Skeletal muscle tissue (tissue), 4 donors: ENCODE data around the gene PRPF39. TPM values are rescaled to one million over a fixed set of nuclear protein-coding genes. Genes with fewer than 3 reads are reported as not detected.
A peak's percentile ranks its signal among the peaks of the same experiment; 100 is the strongest.

Experiments
- H3K27ac ChIP-seq: one replicate; pipeline ENCODE4 v1.7.0; 2013; ENCODE audit warnings: mild to moderate bottlenecking, low read depth, low read length, inconsistent platforms
- H3K27me3 ChIP-seq, 3 donors: one replicate each; pipeline ENCODE4 v1.7.0; 2013; ENCODE audit warnings: low read length in 3 of 3; ENCODE audit not compliant: control insufficient read depth in 3 of 3, insufficient read depth in 3 of 3
- H3K36me3 ChIP-seq, 3 donors: one replicate each; pipeline ENCODE4 v1.7.0; 2013; ENCODE audit warnings: low read length in 3 of 3; ENCODE audit not compliant: control insufficient read depth in 3 of 3, insufficient read depth in 3 of 3
- H3K4me1 ChIP-seq, 3 donors: one replicate each; pipeline ENCODE4 v1.7.0; 2013; ENCODE audit warnings: low read length in 3 of 3, mild to moderate bottlenecking in 3 of 3; ENCODE audit not compliant: control insufficient read depth in 3 of 3, insufficient read depth in 3 of 3
- H3K4me3 ChIP-seq, 3 donors: one replicate each; pipeline ENCODE4 v1.7.0; 2013; ENCODE audit warnings: low read length in 3 of 3
- H3K9ac ChIP-seq, 3 donors: one replicate each; pipeline ENCODE4 v1.7.0; 2013; ENCODE audit warnings: low read length in 3 of 3, mild to moderate bottlenecking in 3 of 3, moderate library complexity in 2 of 3, low read depth in 1 of 3
- H3K9me3 ChIP-seq, 3 donors: one replicate each; pipeline ENCODE4 v1.7.0; 2013; ENCODE audit warnings: low read length in 3 of 3; ENCODE audit not compliant: control insufficient read depth in 3 of 3
- total RNA-seq: library from RNA; depleted of rRNA; stranded (reverse); fragments of >200 nt; gene quantifications from one replicate; pipeline ENCODE4 v1.2.3, GENCODE V29; 2014
- donor health status: Osteomylitis.

The PRPF39 gene
- total RNA-seq, 1 donor from 2014 or later: 33.9 TPM

DNA sequence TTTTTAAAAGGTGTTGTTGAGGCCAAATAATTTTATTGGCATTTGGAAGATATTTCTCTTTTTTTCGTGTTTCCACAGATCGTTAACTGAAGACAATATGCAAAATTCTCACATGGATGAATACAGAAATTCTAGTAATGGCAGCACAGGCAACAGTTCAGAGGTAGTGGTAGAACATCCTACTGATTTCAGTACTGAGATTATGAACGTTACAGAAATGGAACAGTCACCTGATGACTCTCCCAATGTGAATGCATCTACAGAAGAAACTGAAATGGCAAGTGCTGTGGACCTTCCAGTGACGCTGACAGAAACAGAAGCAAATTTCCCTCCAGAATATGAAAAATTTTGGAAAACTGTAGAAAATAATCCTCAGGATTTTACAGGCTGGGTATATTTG, 11.2 kb downstream of the PRPF39 start:
- H3K36me3 ChIP-seq: peaks cover 9 to 27% (median 23%) of the 10 kb centered on the region in 3 donors

DNA sequence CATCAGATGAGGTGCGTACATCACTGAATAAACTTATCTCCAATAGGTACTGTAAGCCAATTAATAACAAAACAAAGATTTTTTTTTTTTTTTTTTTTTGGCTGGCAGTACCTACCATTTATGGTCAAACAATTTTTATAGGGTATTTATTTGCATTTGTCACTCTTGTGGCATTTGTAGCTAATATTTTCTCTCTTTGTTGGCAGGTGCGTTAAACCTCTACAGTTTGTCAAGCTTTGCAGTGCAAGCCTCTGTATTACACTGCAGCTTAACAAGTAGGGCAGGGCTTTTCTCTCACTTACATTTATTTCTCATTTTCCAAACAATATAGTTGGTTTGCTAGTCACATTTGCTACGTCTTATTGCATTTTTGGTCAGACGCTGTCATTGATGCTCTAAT, 12.3 kb downstream of the PRPF39 start:
- peaks cover 9 to 34% (median 27%) of the 10 kb centered on the region in 3 donors for H3K36me3 ChIP-seq
- H3K4me3 ChIP-seq: no peak overlapping the region
- no peaks in the 10 kb centered on the region for H3K4me1 ChIP-seq
- no peaks in the 10 kb centered on the region for H3K9me3 ChIP-seq
- no peaks in the 10 kb centered on the region for H3K27me3 ChIP-seq
- no peak overlapping the region for H3K9ac ChIP-seq
- no peak overlapping the region for H3K27ac ChIP-seq

More for the DNA sequence above, 11.2 kb downstream of the PRPF39 start:
- Histone ChIP-seq H3K27me3 (no peaks in the 10 kb centered on the region), H3K4me3 (no peak overlapping the region), H3K27ac (no peak overlapping the region), H3K4me1 (peaks cover 0 to 3% (median 0%) of the 10 kb centered on the region in 3 donors), H3K9me3 (no peaks in the 10 kb centered on the region), H3K9ac (no peak overlapping the region)

DNA sequence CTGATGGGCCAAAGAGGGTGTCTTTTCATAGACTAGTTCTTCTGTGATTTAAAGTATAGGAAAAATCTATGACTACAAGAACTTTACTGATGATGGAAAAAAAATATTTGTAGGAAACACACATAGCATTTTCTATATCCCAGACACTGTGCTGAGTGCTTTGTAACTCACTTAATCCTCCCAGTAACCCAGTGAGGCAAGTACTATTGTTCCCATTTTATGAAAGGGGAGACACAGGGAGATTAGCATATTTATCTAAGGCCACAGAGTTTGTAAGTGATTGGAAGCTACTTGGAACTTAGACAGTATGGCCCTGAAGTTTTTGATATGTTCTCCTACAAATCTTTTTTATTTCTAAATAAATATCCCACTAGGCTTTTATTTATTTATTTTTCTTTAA, 19.9 kb downstream of the PRPF39 start:
- no peaks in the 10 kb centered on the region for H3K27me3 ChIP-seq
- H3K4me3 ChIP-seq: no peak overlapping the region
- H3K9ac ChIP-seq: no peak overlapping the region
- no peaks in the 10 kb centered on the region for H3K4me1 ChIP-seq
- H3K27ac ChIP-seq: no peak overlapping the region
- H3K9me3 ChIP-seq: no peaks in the 10 kb centered on the region
- H3K36me3 ChIP-seq: peaks cover 3 to 41% (median 27%) of the 10 kb centered on the region in 3 donors

DNA sequence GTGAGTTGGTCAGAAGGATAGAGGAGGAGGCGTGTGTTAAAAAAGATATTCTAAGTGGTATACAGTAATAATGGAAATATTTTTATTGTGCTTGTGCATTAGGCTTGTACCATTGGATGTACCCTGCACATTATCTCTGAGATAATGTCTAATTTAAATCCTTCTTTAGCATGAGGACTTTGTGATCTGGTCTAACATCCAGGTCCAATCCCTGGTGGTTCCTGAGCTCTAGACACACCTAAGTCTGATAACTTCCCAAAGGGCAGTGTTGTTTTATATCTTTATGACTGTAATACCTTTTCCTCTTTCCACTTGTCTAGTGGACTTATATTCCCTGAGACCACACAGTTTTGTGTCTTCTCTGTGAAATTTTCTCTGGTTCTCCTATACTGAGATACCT, 20.6 kb downstream of the PRPF39 start:
- Histone ChIP-seq H3K4me3 (no peak overlapping the region), H3K27ac (no peak overlapping the region), H3K9me3 (no peaks in the 10 kb centered on the region), H3K9ac (peak overlapping the region in 1 of 3 donors; percentile 7), H3K36me3 (peaks cover 3 to 46% (median 30%) of the 10 kb centered on the region in 3 donors), H3K4me1 (no peaks in the 10 kb centered on the region), H3K27me3 (no peaks in the 10 kb centered on the region)

DNA sequence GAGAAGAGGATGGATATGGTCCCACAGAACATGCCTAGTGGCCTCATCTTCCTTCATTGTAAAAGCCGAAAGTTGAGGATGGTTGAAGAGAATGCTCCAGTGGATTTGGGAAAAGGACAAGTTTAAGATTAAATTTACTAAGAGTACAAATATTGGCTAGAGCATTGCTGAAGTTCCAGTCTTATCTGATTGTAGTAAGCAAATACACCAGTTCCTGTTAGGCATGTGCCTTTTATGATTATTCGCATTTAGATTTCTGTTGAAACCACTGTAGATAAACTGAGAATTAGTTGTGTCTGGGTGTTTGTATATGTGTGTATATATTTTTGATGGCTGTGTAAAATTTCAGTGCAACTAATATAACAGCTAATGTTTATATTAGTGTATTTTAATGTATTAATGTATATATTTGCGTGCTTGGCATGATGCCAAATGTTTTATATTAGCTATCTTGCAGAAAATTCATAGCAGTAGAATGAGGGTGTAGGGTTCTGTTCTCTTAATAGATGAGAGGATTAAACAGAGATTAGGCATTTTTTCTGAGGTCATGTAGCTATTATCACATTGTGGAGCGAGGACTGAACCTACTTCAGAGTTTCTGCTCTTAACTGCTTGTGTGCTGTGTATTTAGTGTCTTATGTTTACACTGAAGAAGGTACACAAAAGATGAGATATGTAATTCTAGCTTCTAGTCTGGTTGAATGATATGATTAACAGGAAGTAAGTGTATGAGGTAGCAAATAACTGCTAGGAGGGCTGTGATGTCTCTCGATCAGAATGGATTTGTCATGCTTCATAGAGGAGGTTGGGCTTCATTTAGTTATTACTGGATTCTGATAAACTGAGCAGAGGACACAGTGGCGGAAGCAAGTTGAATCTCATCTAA, 29.2 kb downstream of the PRPF39 start:
- Histone ChIP-seq H3K9me3 (no peaks in the 10 kb centered on the region), H3K4me3 (no peak overlapping the region), H3K9ac (no peak overlapping the region), H3K36me3 (peaks cover 19 to 55% (median 51%) of the 10 kb centered on the region in 3 donors), H3K4me1 (peaks cover 0 to 8% (median 0%) of the 10 kb centered on the region in 3 donors), H3K27me3 (no peaks in the 10 kb centered on the region), H3K27ac (no peak overlapping the region)

DNA sequence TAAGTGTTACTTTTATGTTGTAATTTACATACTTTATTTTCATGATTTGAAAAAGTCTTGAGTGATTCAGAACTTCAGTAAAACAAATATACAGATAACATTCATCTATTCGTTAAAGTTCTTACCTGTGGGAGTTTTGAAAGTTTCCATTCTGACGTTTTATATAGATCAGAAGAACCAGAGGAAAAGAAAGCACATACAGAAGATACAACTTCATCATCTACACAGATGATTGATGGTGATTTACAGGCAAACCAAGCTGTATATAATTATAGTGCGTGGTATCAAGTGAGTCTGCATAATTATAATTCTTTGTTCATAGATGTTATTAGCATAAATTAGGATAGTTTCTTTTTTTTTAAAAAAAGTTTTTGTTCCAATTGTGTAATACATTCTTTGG, 30.4 kb downstream of the PRPF39 start:
- H3K4me3 ChIP-seq: no peak overlapping the region
- no peaks in the 10 kb centered on the region for H3K27me3 ChIP-seq
- no peak overlapping the region for H3K27ac ChIP-seq
- H3K9me3 ChIP-seq: no peaks in the 10 kb centered on the region
- H3K9ac ChIP-seq: no peak overlapping the region
- H3K4me1 ChIP-seq: peaks cover 0 to 8% (median 0%) of the 10 kb centered on the region in 3 donors
- peaks cover 25 to 56% (median 54%) of the 10 kb centered on the region in 3 donors for H3K36me3 ChIP-seq

DNA sequence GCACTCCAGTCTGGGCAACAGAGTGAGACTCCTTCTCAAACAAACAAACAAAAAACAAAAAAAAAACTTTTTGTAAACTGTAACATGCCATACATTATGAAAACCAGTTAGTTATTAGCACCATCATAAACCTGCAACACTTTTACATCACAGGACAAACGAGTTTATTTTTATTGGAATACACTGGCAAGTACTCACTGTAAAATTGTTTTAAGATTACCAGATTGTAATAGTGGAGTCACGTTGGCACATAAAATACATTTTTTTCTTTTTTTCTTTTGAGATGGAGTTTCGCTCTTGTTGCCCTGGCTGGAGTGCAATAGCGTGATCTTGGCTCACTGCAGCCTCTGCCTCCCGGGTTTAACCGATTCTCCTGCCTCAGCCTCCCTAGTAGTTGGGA, 34.7 kb downstream of the PRPF39 start:
- peaks cover 31 to 66% (median 64%) of the 10 kb centered on the region in 3 donors for H3K36me3 ChIP-seq
- H3K27ac ChIP-seq: no peak overlapping the region
- H3K4me3 ChIP-seq: no peak overlapping the region
- no peak overlapping the region for H3K9ac ChIP-seq
- peaks cover 0 to 8% (median 0%) of the 10 kb centered on the region in 3 donors for H3K4me1 ChIP-seq
- no peaks in the 10 kb centered on the region for H3K9me3 ChIP-seq
- no peaks in the 10 kb centered on the region for H3K27me3 ChIP-seq

DNA sequence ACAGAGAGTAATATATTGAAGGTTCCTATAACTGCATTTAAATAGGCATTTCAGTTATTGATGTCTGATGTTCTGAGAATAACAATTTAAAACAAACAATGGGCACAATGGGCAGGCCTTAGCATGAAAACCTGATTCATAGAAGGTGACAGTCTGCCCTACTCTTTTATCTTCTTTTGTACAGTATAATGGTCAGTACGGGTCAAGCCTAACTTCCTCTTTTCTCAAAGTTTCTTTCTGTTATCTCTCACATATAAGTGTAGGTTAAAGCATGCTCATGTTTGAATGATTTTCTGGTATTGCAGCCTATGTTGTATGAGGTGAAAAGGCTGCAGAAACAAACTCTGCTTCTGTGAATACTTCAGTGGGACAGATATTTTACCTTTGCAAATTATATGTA, 36.2 kb downstream of the PRPF39 start:
- no peak overlapping the region for H3K27ac ChIP-seq
- no peaks in the 10 kb centered on the region for H3K9me3 ChIP-seq
- H3K4me1 ChIP-seq: peaks cover 2 to 12% (median 2%) of the 10 kb centered on the region in 3 donors
- H3K9ac ChIP-seq: no peak overlapping the region
- H3K36me3 ChIP-seq: peaks cover 31 to 59% (median 53%) of the 10 kb centered on the region in 3 donors
- H3K27me3 ChIP-seq: no peaks in the 10 kb centered on the region
- no peak overlapping the region for H3K4me3 ChIP-seq

DNA sequence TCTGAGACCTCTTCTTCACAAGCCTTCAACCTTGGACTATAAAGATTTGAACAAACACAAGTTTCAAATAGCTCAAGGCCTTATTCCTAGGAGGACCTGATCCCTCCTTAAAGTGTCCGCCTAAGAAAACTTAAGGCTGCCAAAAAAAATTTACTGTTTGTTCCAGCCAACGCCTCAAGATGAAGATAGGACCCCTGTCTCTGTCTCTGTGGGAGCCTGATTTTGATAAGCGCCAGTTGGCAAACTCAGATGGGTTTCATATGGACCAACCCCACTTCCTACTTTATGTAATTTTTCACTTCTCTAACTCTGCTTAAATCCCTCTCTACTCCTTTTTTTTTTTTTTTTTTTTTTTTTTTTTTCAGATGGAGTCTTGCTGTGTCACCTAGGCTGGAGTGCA, 39.4 kb downstream of the PRPF39 start:
- H3K4me1 ChIP-seq: peaks cover 6 to 12% (median 11%) of the 10 kb centered on the region in 3 donors
- no peaks in the 10 kb centered on the region for H3K9me3 ChIP-seq
- no peak overlapping the region for H3K9ac ChIP-seq
- peaks cover 26 to 38% (median 35%) of the 10 kb centered on the region in 3 donors for H3K36me3 ChIP-seq
- no peaks in the 10 kb centered on the region for H3K27me3 ChIP-seq
- H3K4me3 ChIP-seq: no peak overlapping the region
- no peak overlapping the region for H3K27ac ChIP-seq

DNA sequence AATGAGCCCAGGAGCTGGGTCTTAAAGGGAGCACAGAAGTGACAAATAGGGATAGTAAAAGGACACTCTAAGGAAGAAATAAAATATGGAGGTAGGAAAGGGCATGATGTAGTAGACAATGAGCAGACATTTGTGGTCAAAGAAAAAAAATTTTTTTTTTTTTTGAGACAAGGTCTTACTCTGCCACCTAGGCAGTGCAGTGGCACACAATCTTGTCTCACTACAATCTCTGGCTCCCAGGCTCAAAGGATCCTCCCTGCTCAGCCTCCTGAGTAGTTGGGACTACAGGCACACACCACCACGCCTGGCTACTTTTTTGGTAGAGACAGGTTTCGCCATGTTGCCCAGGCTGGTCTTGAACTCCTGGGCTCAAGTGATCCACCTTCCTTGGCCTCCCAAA, 41.8 kb downstream of the PRPF39 start:
- no peak overlapping the region for H3K4me3 ChIP-seq
- H3K4me1 ChIP-seq: peaks cover 6 to 14% (median 12%) of the 10 kb centered on the region in 3 donors
- no peak overlapping the region for H3K27ac ChIP-seq
- no peaks in the 10 kb centered on the region for H3K9me3 ChIP-seq
- peaks cover 15 to 18% (median 17%) of the 10 kb centered on the region in 3 donors for H3K36me3 ChIP-seq
- H3K27me3 ChIP-seq: no peaks in the 10 kb centered on the region
- peak overlapping the region in 1 of 3 donors; percentile 1 for H3K9ac ChIP-seq
